ENCODE measurements around the gene BNC2.

GRCh38 chr9:16425562-16426231, 444.8 kb downstream of the BNC2 start:
- no peak for TF ChIP-seq PATZ1 (tag by site-specific recombination; IDR thresholded peaks at IDR 0.05)
- no peak for TF ChIP-seq EGR2 (tag by site-specific recombination; IDR thresholded peaks at IDR 0.05; ENCODE audit: low read depth)
- TF ChIP-seq CTCF (tag by site-specific recombination; IDR thresholded peaks at IDR 0.05): no peak
- TF ChIP-seq ZNF138 (tag by site-specific recombination; IDR thresholded peaks at IDR 0.05; ENCODE audit: borderline replicate concordance): no peak
- TF ChIP-seq REST (tag by site-specific recombination; IDR thresholded peaks at IDR 0.05): no peak
- TF ChIP-seq KLF8 (tag by site-specific recombination; IDR thresholded peaks at IDR 0.05): no peak
- no peak for TF ChIP-seq ZNF248 (tag by site-specific recombination; IDR thresholded peaks at IDR 0.05)

Measured in HEK293 (cell line).